Measurements from ENCODE around the gene BANP. TPM values are rescaled to one million over a fixed set of nuclear protein-coding genes. Genes with fewer than 3 reads are reported as not detected.

The BANP gene
- total and polyA plus RNA-seq, 2 donors (not counting 1 experiment from before 2014, with no cell fraction given), result 9.3 to 31.0 TPM

GRCh38 chr16:87918866-87919680 is 32.2 kb upstream of the BANP start:
- Histone ChIP-seq H2AFZ (ENCODE audit: low read length) (peak overlapping the region; percentile 5), H3K9me3 (ENCODE audit: control insufficient read depth, insufficient read depth, low read depth, low read length) (no peaks in the 10 kb centered on the region)
- TF ChIP-seq CTCF (conservative IDR thresholded peaks at IDR 0.05 in 1 of 2, IDR thresholded peaks at IDR 0.05 in 1 of 2; ENCODE audit: low read depth in 1 of 2, low read length in 2 of 2) (no peak), EZH2 (IDR thresholded peaks at IDR 0.05; ENCODE audit: low read length, missing control alignments) (no peak)

GRCh38 chr16:87919681-87919994 is 31.6 kb upstream of the BANP start:
- H3K27me3 ChIP-seq (ENCODE audit: control insufficient read depth, insufficient read depth, low read length), result peaks cover 9% of the 10 kb centered on the region
- no peaks in the 10 kb centered on the region for H3K9me3 ChIP-seq (ENCODE audit: control insufficient read depth, insufficient read depth, low read depth, low read length)
- DNase-seq (ENCODE audit: low read depth in 2 of 2), result no peak
- no peak overlapping the region for H2AFZ ChIP-seq (ENCODE audit: low read length)
- no peak overlapping the region for H3K4me2 ChIP-seq (ENCODE audit: extremely low read depth, insufficient read depth, low read length)
- H3K4me1 ChIP-seq (ENCODE audit: control insufficient read depth, extremely low read depth, insufficient read depth, low read length), result no peaks in the 10 kb centered on the region
- H3K79me2 ChIP-seq (ENCODE audit: control insufficient read depth, insufficient read depth, low read length), result no peaks in the 10 kb centered on the region
- H3K27ac ChIP-seq (ENCODE audit: insufficient read depth, low read length), result no peak overlapping the region
- no peaks in the 10 kb centered on the region for H4K20me1 ChIP-seq (ENCODE audit: control insufficient read depth, extremely low read depth, insufficient read depth, low read length)
- no peaks in the 10 kb centered on the region for H3K36me3 ChIP-seq (ENCODE audit: control insufficient read depth, insufficient read depth, low read length)
- H3K9ac ChIP-seq (ENCODE audit: insufficient read depth, low read length), result no peak overlapping the region
- no peak for TF ChIP-seq EZH2 (IDR thresholded peaks at IDR 0.05; ENCODE audit: low read length, missing control alignments)
- no peak for TF ChIP-seq CTCF (conservative IDR thresholded peaks at IDR 0.05 in 1 of 2, IDR thresholded peaks at IDR 0.05 in 1 of 2; ENCODE audit: low read depth in 1 of 2, low read length in 2 of 2)
- no peak overlapping the region for H3K4me3 ChIP-seq (replicated peaks in 1 of 4; ENCODE audit: control extremely low read depth in 1 of 4, insufficient read depth in 1 of 4, low read depth in 3 of 4, low read length in 4 of 4)

More at GRCh38 chr16:87918866-87919680, 32.2 kb upstream of the BANP start:
- Histone ChIP-seq H3K4me2 (ENCODE audit: extremely low read depth, insufficient read depth, low read length) (peak overlapping the region; percentile 17), H3K4me1 (ENCODE audit: control insufficient read depth, extremely low read depth, insufficient read depth, low read length) (no peaks in the 10 kb centered on the region), H3K27me3 (ENCODE audit: control insufficient read depth, insufficient read depth, low read length) (peaks cover 4% of the 10 kb centered on the region), H4K20me1 (ENCODE audit: control insufficient read depth, extremely low read depth, insufficient read depth, low read length) (no peaks in the 10 kb centered on the region), H3K9ac (ENCODE audit: insufficient read depth, low read length) (no peak overlapping the region), H3K79me2 (ENCODE audit: control insufficient read depth, insufficient read depth, low read length) (no peaks in the 10 kb centered on the region), H3K4me3 (replicated peaks in 1 of 4; ENCODE audit: control extremely low read depth in 1 of 4, insufficient read depth in 1 of 4, low read depth in 3 of 4, low read length in 4 of 4) (peak overlapping the region in 1 of 4 experiments; percentile 33), H3K27ac (ENCODE audit: insufficient read depth, low read length) (no peak overlapping the region), H3K36me3 (ENCODE audit: control insufficient read depth, insufficient read depth, low read length) (no peaks in the 10 kb centered on the region)
- no peak for DNase-seq (ENCODE audit: low read depth in 2 of 2)

- no peak overlapping the region for H2AFZ ChIP-seq (ENCODE audit: low read length)
- H3K36me3 ChIP-seq (ENCODE audit: control insufficient read depth, insufficient read depth, low read length), result no peaks in the 10 kb centered on the region
- no peaks in the 10 kb centered on the region for H3K4me1 ChIP-seq (ENCODE audit: control insufficient read depth, extremely low read depth, insufficient read depth, low read length)
- no peak for DNase-seq (ENCODE audit: low read depth in 2 of 2)
- TF ChIP-seq CTCF (conservative IDR thresholded peaks at IDR 0.05 in 1 of 2, IDR thresholded peaks at IDR 0.05 in 1 of 2; ENCODE audit: low read depth in 1 of 2, low read length in 2 of 2) (no peak), EZH2 (IDR thresholded peaks at IDR 0.05; ENCODE audit: low read length, missing control alignments) (no peak)
- no peak overlapping the region for H3K4me3 ChIP-seq (replicated peaks in 1 of 4; ENCODE audit: control extremely low read depth in 1 of 4, insufficient read depth in 1 of 4, low read depth in 3 of 4, low read length in 4 of 4)
- no peak overlapping the region for H3K4me2 ChIP-seq (ENCODE audit: extremely low read depth, insufficient read depth, low read length)
- H3K27ac ChIP-seq (ENCODE audit: insufficient read depth, low read length), result no peak overlapping the region
- H3K79me2 ChIP-seq (ENCODE audit: control insufficient read depth, insufficient read depth, low read length), result no peaks in the 10 kb centered on the region
- H3K27me3 ChIP-seq (ENCODE audit: control insufficient read depth, insufficient read depth, low read length), result peaks cover 6% of the 10 kb centered on the region
- H4K20me1 ChIP-seq (ENCODE audit: control insufficient read depth, extremely low read depth, insufficient read depth, low read length), result no peaks in the 10 kb centered on the region
- no peaks in the 10 kb centered on the region for H3K9me3 ChIP-seq (ENCODE audit: control insufficient read depth, insufficient read depth, low read depth, low read length)
- H3K9ac ChIP-seq (ENCODE audit: insufficient read depth, low read length), result no peak overlapping the region
These were observed 29.9 kb upstream of the BANP start for GRCh38 chr16:87921236-87921773.

Measured in fibroblast of lung (primary cell).